HEK293 (cell line): Measurements from ENCODE around the gene CGGBP1.
A peak's percentile ranks its signal among the peaks of the same experiment; 100 is the strongest.

Experiments used
- CTCF ChIA-PET: fragments of 350-600 bp; formaldehyde crosslinking; extraction: SDS; loops from one replicate; lab custom pipeline; 2021; ENCODE audit warnings: antibody characterized with exemption; lab: Yijun Ruan, JAX
- POLR2A ChIA-PET: fragments of 300-600 bp; formaldehyde crosslinking; extraction: SDS; loops from one replicate; lab custom pipeline; 2020; ENCODE audit warnings: antibody characterized with exemption, inconsistent platforms; lab: Yijun Ruan, JAX
- H3K27ac ChIP-seq: fragments of 200-500 bp; sonication (Bioruptor generic); 2 replicates; pipeline ENCODE4 v1.5.1; 2014; ENCODE audit warnings: low read depth, low read length, control low read depth, inconsistent platforms; ENCODE audit errors: extremely low read depth
- H3K36me3 ChIP-seq, 2 experiments: fragments of 200-500 bp in 1 of 2; sonication (Bioruptor generic) in 1 of 2; 1 replicate in 1 of 2; 2 replicates in 1 of 2; pipeline ENCODE4 v1.5.1; 2014 to 2017; ENCODE audit warnings: inconsistent platforms in 2 of 2, low read length in 2 of 2; ENCODE audit not compliant: control insufficient read depth in 2 of 2, insufficient read depth in 1 of 2
- H3K4me1 ChIP-seq: fragments of 200-500 bp; sonication (Bioruptor generic); 2 replicates; pipeline ENCODE4 v1.5.1; 2014; ENCODE audit warnings: mild to moderate bottlenecking, low read length, inconsistent platforms; ENCODE audit not compliant: control insufficient read depth, insufficient read depth
- H3K4me3 ChIP-seq: 2 replicates; pipeline ENCODE4 v1.5.1; 2011; ENCODE audit warnings: low read depth, mild to moderate bottlenecking, control low read depth, low read length, moderate library complexity
- H3K9me3 ChIP-seq: fragments of 200-500 bp; sonication (Bioruptor generic); 2 replicates; pipeline ENCODE4 v1.5.1; 2014; ENCODE audit warnings: low read depth, low read length, inconsistent platforms; ENCODE audit not compliant: control insufficient read depth, insufficient read depth
- BCL11A ChIP-seq: fragments of 450-650 bp; formaldehyde crosslinking; IDR thresholded peaks from 2 replicates; pipeline ENCODE4 v1.5.1; 2016; ENCODE audit warnings: low read depth, missing biosample characterization, missing genetic modification characterization
- HIC1 ChIP-seq: fragments of 450-650 bp; formaldehyde crosslinking; IDR thresholded peaks from 2 replicates; pipeline ENCODE4 v1.5.1; 2016; ENCODE audit warnings: missing biosample characterization, missing genetic modification characterization
- PATZ1 ChIP-seq: fragments of 450-650 bp; formaldehyde crosslinking; IDR thresholded peaks from 2 replicates; pipeline ENCODE4 v1.5.1; 2016; ENCODE audit warnings: missing biosample characterization, missing genetic modification characterization
- PRDM10 ChIP-seq: fragments of 450-650 bp; formaldehyde crosslinking; IDR thresholded peaks from 2 replicates; pipeline ENCODE4 v1.5.1; 2016; ENCODE audit warnings: missing biosample characterization, missing genetic modification characterization
- SETDB1 ChIP-seq: IDR thresholded peaks from one replicate; pipeline ENCODE4 v1.6.1; 2017; ENCODE audit warnings: mild to moderate bottlenecking, low read length, moderate library complexity, mixed read lengths; ENCODE audit not compliant: insufficient read length
- SP2 ChIP-seq: fragments of 450-650 bp; formaldehyde crosslinking; IDR thresholded peaks from 2 replicates; pipeline ENCODE4 v1.5.1; 2016; ENCODE audit warnings: missing biosample characterization, missing genetic modification characterization
- SP3 ChIP-seq: fragments of 450-650 bp; formaldehyde crosslinking; IDR thresholded peaks from 2 replicates; pipeline ENCODE4 v1.5.1; 2016; ENCODE audit warnings: missing biosample characterization, missing genetic modification characterization
- ZBTB6 ChIP-seq: fragments of 450-650 bp; formaldehyde crosslinking; IDR thresholded peaks from 2 replicates; pipeline ENCODE4 v1.5.1; 2017; ENCODE audit warnings: missing biosample characterization, missing genetic modification characterization
- ZEB2 ChIP-seq: fragments of 450-650 bp; formaldehyde crosslinking; IDR thresholded peaks from 2 replicates; pipeline ENCODE4 v1.5.1; 2016; ENCODE audit warnings: missing biosample characterization, missing genetic modification characterization
- ZFHX2 ChIP-seq: fragments of 450-650 bp; formaldehyde crosslinking; conservative IDR thresholded peaks from 2 replicates; pipeline ENCODE4 v1.5.1; 2016; ENCODE audit warnings: missing biosample characterization, missing genetic modification characterization
- ZIC2 ChIP-seq: fragments of 450-650 bp; formaldehyde crosslinking; IDR thresholded peaks from 2 replicates; pipeline ENCODE4 v1.5.1; 2016; ENCODE audit warnings: missing biosample characterization, missing genetic modification characterization
- ZNF133 ChIP-seq: fragments of 450-650 bp; formaldehyde crosslinking; IDR thresholded peaks from 2 replicates; pipeline ENCODE4 v1.5.1; 2016; ENCODE audit warnings: missing biosample characterization, missing genetic modification characterization
- ZNF169 ChIP-seq: fragments of 450-650 bp; formaldehyde crosslinking; IDR thresholded peaks from 2 replicates; pipeline ENCODE4 v1.5.1; 2016; ENCODE audit warnings: missing biosample characterization, missing genetic modification characterization
- ZNF174 ChIP-seq: fragments of 450-650 bp; formaldehyde crosslinking; IDR thresholded peaks from 2 replicates; pipeline ENCODE4 v1.5.0; 2017; ENCODE audit warnings: missing biosample characterization, mild to moderate bottlenecking, missing genetic modification characterization
- ZNF2 ChIP-seq: fragments of 450-650 bp; formaldehyde crosslinking; IDR thresholded peaks from 2 replicates; pipeline ENCODE4 v1.5.1; 2016; ENCODE audit warnings: missing biosample characterization, missing genetic modification characterization
- ZNF24 ChIP-seq: fragments of 450-650 bp; formaldehyde crosslinking; IDR thresholded peaks from 2 replicates; pipeline ENCODE4 v1.5.1; 2016; ENCODE audit warnings: missing biosample characterization, missing genetic modification characterization
- ZNF366 ChIP-seq: fragments of 450-650 bp; formaldehyde crosslinking; conservative IDR thresholded peaks from 2 replicates; pipeline ENCODE4 v1.5.1; 2016; ENCODE audit warnings: missing biosample characterization, missing genetic modification characterization
- ZNF398 ChIP-seq: fragments of 450-650 bp; formaldehyde crosslinking; IDR thresholded peaks from 2 replicates; pipeline ENCODE4 v1.5.1; 2017; ENCODE audit warnings: missing biosample characterization, missing genetic modification characterization
- ZNF571 ChIP-seq: fragments of 450-650 bp; formaldehyde crosslinking; IDR thresholded peaks from 2 replicates; pipeline ENCODE4 v1.5.0; 2017; ENCODE audit warnings: missing biosample characterization, missing genetic modification characterization
- ZNF600 ChIP-seq: fragments of 450-650 bp; formaldehyde crosslinking; IDR thresholded peaks from 2 replicates; pipeline ENCODE4 v1.5.1; 2016; ENCODE audit warnings: missing biosample characterization, missing genetic modification characterization
- ZNF677 ChIP-seq: fragments of 450-650 bp; IDR thresholded peaks from 2 replicates; pipeline ENCODE4 v1.5.0; 2018; ENCODE audit warnings: missing biosample characterization, mild to moderate bottlenecking, missing genetic modification characterization, moderate library complexity
- ZNF830 ChIP-seq: fragments of 450-650 bp; IDR thresholded peaks from 2 replicates; pipeline ENCODE4 v1.5.0; 2018; ENCODE audit warnings: missing biosample characterization, missing genetic modification characterization, low read depth, mild to moderate bottlenecking, moderate library complexity
- ZSCAN5A ChIP-seq: fragments of 450-650 bp; formaldehyde crosslinking; IDR thresholded peaks from 2 replicates; pipeline ENCODE4 v1.5.1; 2016; ENCODE audit warnings: missing biosample characterization, missing genetic modification characterization

CGGBP1 gene

GRCh38 chr3:88058581-88059379, at the start of gene CGGBP1, which contains the start of gene ZNF654 (continued):
- TF ChIP-seq ZNF600 (no peak), ZNF24 (no peak), SETDB1 (no peak), ZIC2 (tag by site-specific recombination) (no peak; the same call in 1 of the 2 replicates), ZNF133 (tag by site-specific recombination) (no peak), ZBTB6 (no peak), ZNF366 (0 out of 2 replicates have a peak, but pooled peaks have one; percentile 32), HIC1 (peak; percentile 48; the same call in 1 of the 2 replicates), PATZ1 (peak; percentile 44; the same call in 1 of the 2 replicates), ZNF2 (no peak), ZNF169 (tag by site-specific recombination) (no peak), ZNF174 (tag by site-specific recombination) (no peak), ZNF830 (tag by site-specific recombination) (no peak), ZNF677 (tag by site-specific recombination) (no peak), BCL11A (tag by site-specific recombination) (no peak), ZNF398 (tag by site-specific recombination) (0 out of 2 replicates have a peak, but pooled peaks have one; percentile 11)

- Histone ChIP-seq H3K4me1 (no peaks in the 10 kb centered on the region), H3K9me3 (no peaks in the 10 kb centered on the region), H3K27ac (no peak overlapping the region), H3K36me3 (peaks cover 0 to 6% of the 10 kb centered on the region in 2 experiments; a peak in 1 of 3 replicates), H3K4me3 (no peak overlapping the region)
- ChIA-PET POLR2A (no interaction called here), CTCF (no interaction called here)
- TF ChIP-seq SP3 (tag by site-specific recombination) (no peak), BCL11A (tag by site-specific recombination) (no peak), ZFHX2 (no peak), PRDM10 (tag by site-specific recombination) (no peak), ZSCAN5A (tag by site-specific recombination) (no peak), SP2 (tag by site-specific recombination) (no peak), ZEB2 (tag by site-specific recombination) (no peak), ZNF571 (tag by site-specific recombination) (no peak)
Measured at GRCh38 chr3:88105325-88105724, 46.5 kb upstream of the CGGBP1 start.
